GM19372 (cell line): ENCODE measurements around the gene RANBP9.

Experiments
- ATAC-seq: cut with Tn5 transposase; IDR thresholded peaks from one replicate; pipeline ENCODE4 v1.9.1; 2021; ENCODE audit warnings: mild to moderate bottlenecking, low read depth, moderate library complexity; ENCODE audit not compliant: unreplicated experiment

Gene RANBP9

GRCh38 chr6:13605634-13606033, 106.0 kb downstream of the RANBP9 start:
- no peak for ATAC-seq

- no peak for ATAC-seq
Measured at GRCh38 chr6:13604546-13605416, 106.9 kb downstream of the RANBP9 start.

- ATAC-seq, result no peak
Measured at GRCh38 chr6:13604135-13604534, 107.5 kb downstream of the RANBP9 start.

GRCh38 chr6:13600036-13600435, 111.6 kb downstream of the RANBP9 start:
- no peak for ATAC-seq

GRCh38 chr6:13597073-13597472, 114.6 kb downstream of the RANBP9 start:
- no peak for ATAC-seq

- ATAC-seq, result no peak
Measured at GRCh38 chr6:13593720-13594119, 117.9 kb downstream of the RANBP9 start.

GRCh38 chr6:13593103-13593502, 118.5 kb downstream of the RANBP9 start:
- ATAC-seq, result no peak

- no peak for ATAC-seq
Measured at GRCh38 chr6:13591205-13591921, 120.3 kb downstream of the RANBP9 start.

- no peak for ATAC-seq
Measured at GRCh38 chr6:13590574-13591153, 121.0 kb downstream of the RANBP9 start.

- ATAC-seq, result no peak
Measured at GRCh38 chr6:13589801-13590200, 121.8 kb downstream of the RANBP9 start.

GRCh38 chr6:13586603-13587542, 124.8 kb downstream of the RANBP9 start:
- no peak for ATAC-seq

- no peak for ATAC-seq
Measured at GRCh38 chr6:13581700-13582229, 129.9 kb downstream of the RANBP9 start.

GRCh38 chr6:13579911-13580310, 131.7 kb downstream of the RANBP9 start:
- ATAC-seq, result no peak

GRCh38 chr6:13577926-13578325, 133.7 kb downstream of the RANBP9 start:
- ATAC-seq, result no peak

- no peak for ATAC-seq
Measured at GRCh38 chr6:13576017-13576416, 135.6 kb downstream of the RANBP9 start.

- ATAC-seq, result peak; percentile 2
Measured at GRCh38 chr6:13575377-13575775, 136.3 kb downstream of the RANBP9 start.

GRCh38 chr6:13574571-13575376, 136.9 kb downstream of the RANBP9 start, which contains the start of gene SIRT5:
Gene SIRT5 (plus strand): TSS chr6:13574601. CDS start chr6:13584111, 9,510 bp downstream.
- peak; percentile 56 for ATAC-seq

GRCh38 chr6:13574149-13574570, 137.5 kb downstream of the RANBP9 start:
- peak; percentile 75 for ATAC-seq

- ATAC-seq, result no peak
Measured at GRCh38 chr6:13573669-13574110, 137.9 kb downstream of the RANBP9 start.
